ENCODE measurements around the gene ARL11.

ARL11 gene

DNA sequence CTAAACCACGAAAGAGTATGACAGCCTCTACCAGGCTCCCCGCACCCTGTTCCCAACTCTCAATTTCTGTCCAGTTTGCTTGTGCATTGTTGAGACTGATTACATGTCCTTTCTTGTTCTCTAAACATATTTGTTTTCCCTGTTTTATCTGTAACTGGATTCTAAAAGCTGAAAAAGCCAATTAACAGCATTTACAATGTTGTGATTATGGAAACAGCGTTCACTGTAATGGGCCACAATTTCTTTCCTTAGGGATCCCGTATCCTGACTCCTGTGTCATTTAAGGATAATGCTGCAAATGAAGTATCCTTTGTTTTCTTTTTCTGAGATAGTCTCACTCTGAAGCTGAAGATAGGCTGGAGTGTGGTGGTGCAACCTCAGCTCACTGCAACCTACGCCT is 42.5 kb downstream of the ARL11 start:
- H3K4me3 ChIP-seq (replicated peaks; ENCODE audit: low read depth, low read length), result no peak overlapping the region
- no peak for DNase-seq (ENCODE audit: extremely low read depth, insufficient read length)
- peaks cover 4% of the 10 kb centered on the region for H3K36me3 ChIP-seq (ENCODE audit: control insufficient read depth, insufficient read depth, low read length)
- TF ChIP-seq, protein P1, sequence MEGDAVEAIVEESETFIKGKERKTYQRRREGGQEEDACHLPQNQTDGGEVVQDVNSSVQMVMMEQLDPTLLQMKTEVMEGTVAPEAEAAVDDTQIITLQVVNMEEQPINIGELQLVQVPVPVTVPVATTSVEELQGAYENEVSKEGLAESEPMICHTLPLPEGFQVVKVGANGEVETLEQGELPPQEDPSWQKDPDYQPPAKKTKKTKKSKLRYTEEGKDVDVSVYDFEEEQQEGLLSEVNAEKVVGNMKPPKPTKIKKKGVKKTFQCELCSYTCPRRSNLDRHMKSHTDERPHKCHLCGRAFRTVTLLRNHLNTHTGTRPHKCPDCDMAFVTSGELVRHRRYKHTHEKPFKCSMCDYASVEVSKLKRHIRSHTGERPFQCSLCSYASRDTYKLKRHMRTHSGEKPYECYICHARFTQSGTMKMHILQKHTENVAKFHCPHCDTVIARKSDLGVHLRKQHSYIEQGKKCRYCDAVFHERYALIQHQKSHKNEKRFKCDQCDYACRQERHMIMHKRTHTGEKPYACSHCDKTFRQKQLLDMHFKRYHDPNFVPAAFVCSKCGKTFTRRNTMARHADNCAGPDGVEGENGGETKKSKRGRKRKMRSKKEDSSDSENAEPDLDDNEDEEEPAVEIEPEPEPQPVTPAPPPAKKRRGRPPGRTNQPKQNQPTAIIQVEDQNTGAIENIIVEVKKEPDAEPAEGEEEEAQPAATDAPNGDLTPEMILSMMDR (IDR thresholded peaks at IDR 0.05; ENCODE audit: insufficient read depth, low read length, poor library complexity, severe bottlenecking), result no peak
- H3K27me3 ChIP-seq (replicated peaks; ENCODE audit: control insufficient read depth, insufficient read depth, low read length), result no peaks in the 10 kb centered on the region

GRCh38 chr13:49676581-49677298 is 48.4 kb downstream of the ARL11 start:
- Histone ChIP-seq H3K4me3 (replicated peaks; ENCODE audit: low read depth, low read length) (no peak overlapping the region), H3K36me3 (ENCODE audit: control insufficient read depth, insufficient read depth, low read length) (no peaks in the 10 kb centered on the region; the same call in 1 of the 2 replicates), H3K27me3 (replicated peaks; ENCODE audit: control insufficient read depth, insufficient read depth, low read length) (no peaks in the 10 kb centered on the region)
- TF ChIP-seq, protein P1 (IDR thresholded peaks at IDR 0.05; ENCODE audit: insufficient read depth, low read length, poor library complexity, severe bottlenecking), result no peak
- no peak for DNase-seq (ENCODE audit: extremely low read depth, insufficient read length)

DNA sequence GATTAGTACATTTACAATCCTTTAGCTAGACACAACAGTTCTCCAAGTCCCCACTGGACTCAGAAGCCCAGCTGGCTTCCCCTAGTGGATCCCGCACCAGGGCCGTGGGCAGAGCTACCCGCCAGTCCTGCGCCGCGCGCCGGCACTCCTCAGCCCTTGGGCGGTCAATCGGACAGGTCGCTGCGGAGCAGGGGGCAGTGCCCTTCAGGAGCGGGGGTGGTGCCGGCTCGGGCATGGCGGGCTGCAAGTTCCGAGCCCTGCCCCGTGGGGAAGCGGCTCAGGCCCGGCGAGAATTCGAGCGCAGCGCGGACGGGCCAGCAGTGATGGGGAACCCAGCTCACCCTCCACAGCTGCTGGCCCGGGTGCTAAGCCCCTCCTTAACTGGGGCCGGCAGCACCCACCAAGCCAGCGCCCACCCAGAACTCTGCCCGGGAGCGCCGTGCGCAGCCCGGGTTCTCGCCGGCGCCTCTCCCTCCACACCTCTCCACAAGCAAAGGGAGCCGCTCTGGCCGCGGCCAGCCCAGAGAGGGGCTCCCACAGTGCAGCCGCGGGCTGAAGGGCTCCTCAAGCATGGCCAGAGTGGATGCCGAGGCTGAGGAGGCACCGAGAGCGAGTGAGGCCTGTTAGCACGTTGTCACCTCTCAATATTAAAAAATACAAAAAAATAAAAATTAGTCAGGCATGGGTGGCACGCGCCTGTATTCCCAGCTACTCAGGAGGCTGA is 50.0 kb downstream of the ARL11 start:
- no peaks in the 10 kb centered on the region for H3K27me3 ChIP-seq (replicated peaks; ENCODE audit: control insufficient read depth, insufficient read depth, low read length)
- no peak for DNase-seq (ENCODE audit: extremely low read depth, insufficient read length)
- no peaks in the 10 kb centered on the region; the same call in 1 of the 2 replicates for H3K36me3 ChIP-seq (ENCODE audit: control insufficient read depth, insufficient read depth, low read length)
- TF ChIP-seq, protein P1 (IDR thresholded peaks at IDR 0.05; ENCODE audit: insufficient read depth, low read length, poor library complexity, severe bottlenecking), result no peak
- H3K4me3 ChIP-seq (replicated peaks; ENCODE audit: low read depth, low read length), result no peak overlapping the region

DNA sequence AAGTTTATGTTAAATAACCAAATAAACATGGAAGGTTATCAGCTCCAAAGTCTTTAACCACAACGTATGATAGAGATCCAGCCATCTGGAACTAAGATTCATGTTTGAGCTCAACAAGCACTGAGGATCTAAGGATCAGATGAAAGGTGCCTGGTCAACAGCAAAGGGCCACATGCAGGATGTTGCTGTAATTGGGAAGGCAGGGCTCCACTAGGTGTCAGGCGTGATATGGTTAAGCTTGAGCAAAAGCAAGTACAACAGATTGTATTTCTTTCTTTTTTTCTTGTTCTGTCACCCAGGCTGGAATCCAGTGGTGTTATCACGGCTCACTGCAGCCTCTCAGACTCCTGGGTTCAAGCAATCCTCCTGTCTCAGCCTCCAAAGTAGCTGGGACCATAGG is 50.9 kb downstream of the ARL11 start:
- TF ChIP-seq, protein P1 (IDR thresholded peaks at IDR 0.05; ENCODE audit: insufficient read depth, low read length, poor library complexity, severe bottlenecking), result peak; percentile 42
- no peak for DNase-seq (ENCODE audit: extremely low read depth, insufficient read length)
- H3K27me3 ChIP-seq (replicated peaks; ENCODE audit: control insufficient read depth, insufficient read depth, low read length), result no peaks in the 10 kb centered on the region
- H3K4me3 ChIP-seq (replicated peaks; ENCODE audit: low read depth, low read length), result no peak overlapping the region
- H3K36me3 ChIP-seq (ENCODE audit: control insufficient read depth, insufficient read depth, low read length), result no peaks in the 10 kb centered on the region; the same call in 1 of the 2 replicates

- Histone ChIP-seq H3K27me3 (replicated peaks; ENCODE audit: control insufficient read depth, insufficient read depth, low read length) (no peaks in the 10 kb centered on the region), H3K36me3 (ENCODE audit: control insufficient read depth, insufficient read depth, low read length) (peaks cover 1% of the 10 kb centered on the region), H3K4me3 (replicated peaks; ENCODE audit: low read depth, low read length) (no peak overlapping the region)
- DNase-seq (ENCODE audit: extremely low read depth, insufficient read length), result no peak
- TF ChIP-seq, protein P1 (IDR thresholded peaks at IDR 0.05; ENCODE audit: insufficient read depth, low read length, poor library complexity, severe bottlenecking), result no peak
These were observed 53.6 kb downstream of the ARL11 start for GRCh38 chr13:49681842-49682435.
